ENCODE measurements around the gene HIPK3. TPM values are rescaled to one million over a fixed set of nuclear protein-coding genes. Genes with fewer than 3 reads are reported as not detected.

Gene HIPK3
- total and polyA plus RNA-seq, 9 of the 15 experiments (the other 6 are each of a cell fraction or from before 2014, with no cell fraction given), result 2.3 to 19.6 (median 7.5) TPM

DNA sequence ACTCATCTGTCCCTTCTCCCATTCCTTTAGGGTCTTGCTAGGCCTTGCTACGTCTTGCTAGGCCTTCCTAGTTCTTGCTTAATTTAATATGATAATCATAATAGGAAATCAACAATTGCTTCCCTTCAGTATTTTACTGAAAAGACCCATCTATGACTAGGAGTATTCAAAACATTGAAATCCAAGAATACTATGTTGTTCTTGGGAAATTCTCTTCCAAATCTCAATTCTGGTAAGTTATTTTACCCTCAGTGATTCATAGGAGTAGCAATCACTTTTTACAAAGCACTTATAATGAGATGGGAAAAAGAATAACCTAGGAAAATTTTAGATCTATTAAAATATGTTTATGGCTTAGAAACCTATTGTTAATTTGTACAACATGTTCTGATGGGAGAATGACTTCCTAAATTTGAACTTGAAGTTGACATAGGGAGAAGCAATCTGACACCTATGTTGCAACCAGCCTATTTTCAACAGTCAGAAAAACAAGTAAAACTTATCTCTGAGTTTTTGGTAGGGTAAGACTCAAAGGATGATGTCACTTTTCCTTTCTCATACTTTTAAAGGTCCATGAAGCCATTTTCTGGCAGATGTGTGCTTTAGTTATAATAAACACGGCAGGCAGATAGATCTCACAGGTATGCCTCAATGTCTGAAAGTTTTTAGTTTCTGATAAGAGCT is 29.5 kb upstream of the HIPK3 start (continued):
- TF ChIP-seq JUN (IDR thresholded peaks at IDR 0.05; ENCODE audit: borderline replicate concordance, low read depth, low read length), result peak; percentile 41; the same call in 1 of the 2 replicates
- TF ChIP-seq JUN (CRISPR knock-in tag; IDR thresholded peaks at IDR 0.05; ENCODE audit: borderline replicate concordance), result no peak
- no peak for TF ChIP-seq U2AF2 (optimal IDR thresholded peaks at IDR 0.05; ENCODE audit: low read depth, low read length)
- TF ChIP-seq, protein P1, sequence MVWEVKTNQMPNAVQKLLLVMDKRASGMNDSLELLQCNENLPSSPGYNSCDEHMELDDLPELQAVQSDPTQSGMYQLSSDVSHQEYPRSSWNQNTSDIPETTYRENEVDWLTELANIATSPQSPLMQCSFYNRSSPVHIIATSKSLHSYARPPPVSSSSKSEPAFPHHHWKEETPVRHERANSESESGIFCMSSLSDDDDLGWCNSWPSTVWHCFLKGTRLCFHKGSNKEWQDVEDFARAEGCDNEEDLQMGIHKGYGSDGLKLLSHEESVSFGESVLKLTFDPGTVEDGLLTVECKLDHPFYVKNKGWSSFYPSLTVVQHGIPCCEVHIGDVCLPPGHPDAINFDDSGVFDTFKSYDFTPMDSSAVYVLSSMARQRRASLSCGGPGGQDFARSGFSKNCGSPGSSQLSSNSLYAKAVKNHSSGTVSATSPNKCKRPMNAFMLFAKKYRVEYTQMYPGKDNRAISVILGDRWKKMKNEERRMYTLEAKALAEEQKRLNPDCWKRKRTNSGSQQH (CRISPR knock-in tag; IDR thresholded peaks at IDR 0.05), result no peak
- TF ChIP-seq DPF2 (IDR thresholded peaks at IDR 0.05), result peak; percentile 40; the same call in 1 of the 2 replicates
- TF ChIP-seq ZNF583 (CRISPR knock-in tag; IDR thresholded peaks at IDR 0.05), result no peak
- TF ChIP-seq SMARCA5 (IDR thresholded peaks at IDR 0.05), result no peak
- no peak for TF ChIP-seq RBM25 (IDR thresholded peaks at IDR 0.05; ENCODE audit: low read depth, low read length, severe bottlenecking)
- TF ChIP-seq CBFA2T3 (IDR thresholded peaks at IDR 0.05), result no peak
- no peak for TF ChIP-seq ETV6 (IDR thresholded peaks at IDR 0.05; ENCODE audit: borderline replicate concordance in 1 of 2, low read depth in 2 of 2, low read length in 1 of 2)
- TF ChIP-seq ETV6 (CRISPR knock-in tag; IDR thresholded peaks at IDR 0.05; ENCODE audit: borderline replicate concordance), result no peak
- TF ChIP-seq ZNF212 (CRISPR knock-in tag; IDR thresholded peaks at IDR 0.05), result no peak
- TF ChIP-seq ZKSCAN8 (CRISPR knock-in tag; IDR thresholded peaks at IDR 0.05), result no peak
- TF ChIP-seq, protein P2, sequence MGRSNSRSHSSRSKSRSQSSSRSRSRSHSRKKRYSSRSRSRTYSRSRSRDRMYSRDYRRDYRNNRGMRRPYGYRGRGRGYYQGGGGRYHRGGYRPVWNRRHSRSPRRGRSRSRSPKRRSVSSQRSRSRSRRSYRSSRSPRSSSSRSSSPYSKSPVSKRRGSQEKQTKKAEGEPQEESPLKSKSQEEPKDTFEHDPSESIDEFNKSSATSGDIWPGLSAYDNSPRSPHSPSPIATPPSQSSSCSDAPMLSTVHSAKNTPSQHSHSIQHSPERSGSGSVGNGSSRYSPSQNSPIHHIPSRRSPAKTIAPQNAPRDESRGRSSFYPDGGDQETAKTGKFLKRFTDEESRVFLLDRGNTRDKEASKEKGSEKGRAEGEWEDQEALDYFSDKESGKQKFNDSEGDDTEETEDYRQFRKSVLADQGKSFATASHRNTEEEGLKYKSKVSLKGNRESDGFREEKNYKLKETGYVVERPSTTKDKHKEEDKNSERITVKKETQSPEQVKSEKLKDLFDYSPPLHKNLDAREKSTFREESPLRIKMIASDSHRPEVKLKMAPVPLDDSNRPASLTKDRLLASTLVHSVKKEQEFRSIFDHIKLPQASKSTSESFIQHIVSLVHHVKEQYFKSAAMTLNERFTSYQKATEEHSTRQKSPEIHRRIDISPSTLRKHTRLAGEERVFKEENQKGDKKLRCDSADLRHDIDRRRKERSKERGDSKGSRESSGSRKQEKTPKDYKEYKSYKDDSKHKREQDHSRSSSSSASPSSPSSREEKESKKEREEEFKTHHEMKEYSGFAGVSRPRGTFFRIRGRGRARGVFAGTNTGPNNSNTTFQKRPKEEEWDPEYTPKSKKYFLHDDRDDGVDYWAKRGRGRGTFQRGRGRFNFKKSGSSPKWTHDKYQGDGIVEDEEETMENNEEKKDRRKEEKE (IDR thresholded peaks at IDR 0.05; ENCODE audit: borderline replicate concordance in 1 of 2, control insufficient read depth in 1 of 2, low read depth in 2 of 2, low read length in 1 of 2), result no peak
- TF ChIP-seq, protein P3, sequence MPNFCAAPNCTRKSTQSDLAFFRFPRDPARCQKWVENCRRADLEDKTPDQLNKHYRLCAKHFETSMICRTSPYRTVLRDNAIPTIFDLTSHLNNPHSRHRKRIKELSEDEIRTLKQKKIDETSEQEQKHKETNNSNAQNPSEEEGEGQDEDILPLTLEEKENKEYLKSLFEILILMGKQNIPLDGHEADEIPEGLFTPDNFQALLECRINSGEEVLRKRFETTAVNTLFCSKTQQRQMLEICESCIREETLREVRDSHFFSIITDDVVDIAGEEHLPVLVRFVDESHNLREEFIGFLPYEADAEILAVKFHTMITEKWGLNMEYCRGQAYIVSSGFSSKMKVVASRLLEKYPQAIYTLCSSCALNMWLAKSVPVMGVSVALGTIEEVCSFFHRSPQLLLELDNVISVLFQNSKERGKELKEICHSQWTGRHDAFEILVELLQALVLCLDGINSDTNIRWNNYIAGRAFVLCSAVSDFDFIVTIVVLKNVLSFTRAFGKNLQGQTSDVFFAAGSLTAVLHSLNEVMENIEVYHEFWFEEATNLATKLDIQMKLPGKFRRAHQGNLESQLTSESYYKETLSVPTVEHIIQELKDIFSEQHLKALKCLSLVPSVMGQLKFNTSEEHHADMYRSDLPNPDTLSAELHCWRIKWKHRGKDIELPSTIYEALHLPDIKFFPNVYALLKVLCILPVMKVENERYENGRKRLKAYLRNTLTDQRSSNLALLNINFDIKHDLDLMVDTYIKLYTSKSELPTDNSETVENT (CRISPR knock-in tag; IDR thresholded peaks at IDR 0.05), result no peak
- peak in 1 of 2 experiments; percentile 41; a peak in 2 of 4 replicates for TF ChIP-seq FOXA3 (CRISPR knock-in tag; conservative IDR thresholded peaks at IDR 0.05 in 1 of 2, IDR thresholded peaks at IDR 0.05 in 1 of 2)
- no peak for TF ChIP-seq ZNF133 (CRISPR knock-in tag; IDR thresholded peaks at IDR 0.05)
- TF ChIP-seq HLTF (IDR thresholded peaks at IDR 0.05), result no peak
- TF ChIP-seq, protein P4, sequence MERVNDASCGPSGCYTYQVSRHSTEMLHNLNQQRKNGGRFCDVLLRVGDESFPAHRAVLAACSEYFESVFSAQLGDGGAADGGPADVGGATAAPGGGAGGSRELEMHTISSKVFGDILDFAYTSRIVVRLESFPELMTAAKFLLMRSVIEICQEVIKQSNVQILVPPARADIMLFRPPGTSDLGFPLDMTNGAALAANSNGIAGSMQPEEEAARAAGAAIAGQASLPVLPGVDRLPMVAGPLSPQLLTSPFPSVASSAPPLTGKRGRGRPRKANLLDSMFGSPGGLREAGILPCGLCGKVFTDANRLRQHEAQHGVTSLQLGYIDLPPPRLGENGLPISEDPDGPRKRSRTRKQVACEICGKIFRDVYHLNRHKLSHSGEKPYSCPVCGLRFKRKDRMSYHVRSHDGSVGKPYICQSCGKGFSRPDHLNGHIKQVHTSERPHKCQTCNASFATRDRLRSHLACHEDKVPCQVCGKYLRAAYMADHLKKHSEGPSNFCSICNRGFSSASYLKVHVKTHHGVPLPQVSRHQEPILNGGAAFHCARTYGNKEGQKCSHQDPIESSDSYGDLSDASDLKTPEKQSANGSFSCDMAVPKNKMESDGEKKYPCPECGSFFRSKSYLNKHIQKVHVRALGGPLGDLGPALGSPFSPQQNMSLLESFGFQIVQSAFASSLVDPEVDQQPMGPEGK (CRISPR knock-in tag; IDR thresholded peaks at IDR 0.05; ENCODE audit: borderline replicate concordance), result no peak
